Neutrophil (primary cell): ENCODE results near the gene DGKG.

Experiments used
- H3K27ac ChIP-seq: fragments of 200-600 bp; sonication (generic); 2 replicates; pipeline ENCODE4 v1.5.1; 2016; ENCODE audit warnings: mild to moderate bottlenecking, moderate library complexity
- H3K27me3 ChIP-seq: fragments of 200-600 bp; sonication (generic); 2 replicates; pipeline ENCODE4 v1.6.0; 2016; ENCODE audit warnings: mild to moderate bottlenecking
- H3K36me3 ChIP-seq: fragments of 200-600 bp; sonication (generic); 2 replicates; pipeline ENCODE4 v1.5.1; 2017
- H3K4me1 ChIP-seq, 2 experiments: fragments of 200-600 bp in 1 of 2; sonication (generic) in 1 of 2; 1 replicate in 1 of 2; 2 replicates in 1 of 2; pipeline versions ENCODE4 v1.5.1 to v1.6.1; 2013 to 2016; ENCODE audit warnings: low read depth in 1 of 2, low read length in 1 of 2, mild to moderate bottlenecking in 1 of 2, moderate library complexity in 1 of 2; ENCODE audit not compliant: control insufficient read depth in 1 of 2, insufficient read depth in 1 of 2
- H3K4me3 ChIP-seq, 2 experiments: fragments of 200-600 bp in 1 of 2; sonication (generic) in 1 of 2; 1 replicate in 1 of 2; 2 replicates in 1 of 2; pipeline ENCODE4 v1.5.1; 2013 to 2016; ENCODE audit warnings: low read depth in 1 of 2, low read length in 1 of 2, mild to moderate bottlenecking in 1 of 2, moderate library complexity in 1 of 2
- H3K9me3 ChIP-seq: fragments of 200-600 bp; sonication (generic); 2 replicates; pipeline ENCODE4 v1.5.1; 2016
- CTCF ChIP-seq: fragments of 200-600 bp; sonication (generic); IDR thresholded peaks from 2 replicates; pipeline ENCODE4 v1.5.1; 2016; ENCODE audit warnings: antibody characterized with exemption

The DGKG gene

GRCh38 chr3:186166036-186166435 is 196.0 kb downstream of the DGKG start:
- peaks cover 95% of the 10 kb centered on the region for H3K36me3 ChIP-seq
- no peak overlapping the region for H3K27ac ChIP-seq
- no peaks in the 10 kb centered on the region for H3K9me3 ChIP-seq
- no peak for TF ChIP-seq CTCF
- H3K4me1 ChIP-seq = peaks cover 12 to 17% of the 10 kb centered on the region in 2 experiments
- H3K4me3 ChIP-seq = no peak overlapping the region
- no peaks in the 10 kb centered on the region for H3K27me3 ChIP-seq

- Histone ChIP-seq H3K27ac (no peak overlapping the region), H3K4me3 (no peak overlapping the region), H3K4me1 (peaks cover 12 to 17% of the 10 kb centered on the region in 2 experiments), H3K9me3 (no peaks in the 10 kb centered on the region), H3K36me3 (peaks cover 95% of the 10 kb centered on the region), H3K27me3 (no peaks in the 10 kb centered on the region)
- no peak for TF ChIP-seq CTCF
Observed at GRCh38 chr3:186165331-186165730, 196.7 kb downstream of the DGKG start.

- no peak for TF ChIP-seq CTCF
- H3K27ac ChIP-seq = no peak overlapping the region
- no peak overlapping the region for H3K4me3 ChIP-seq
- no peaks in the 10 kb centered on the region for H3K27me3 ChIP-seq
- peaks cover 12 to 17% of the 10 kb centered on the region in 2 experiments for H3K4me1 ChIP-seq
- H3K9me3 ChIP-seq = no peaks in the 10 kb centered on the region
- H3K36me3 ChIP-seq = peaks cover 94% of the 10 kb centered on the region
Observed at GRCh38 chr3:186164696-186165095, 197.3 kb downstream of the DGKG start.

- Histone ChIP-seq H3K9me3 (no peaks in the 10 kb centered on the region), H3K36me3 (peaks cover 74% of the 10 kb centered on the region), H3K4me3 (no peak overlapping the region), H3K4me1 (peaks cover 12 to 17% of the 10 kb centered on the region in 2 experiments), H3K27ac (peak overlapping the region; percentile 60), H3K27me3 (no peaks in the 10 kb centered on the region)
- TF ChIP-seq CTCF = no peak
Observed at GRCh38 chr3:186162221-186162620, 199.8 kb downstream of the DGKG start.

GRCh38 chr3:186160691-186161243 is 201.3 kb downstream of the DGKG start:
- H3K27ac ChIP-seq = no peak overlapping the region
- H3K4me1 ChIP-seq = peaks cover 12 to 17% of the 10 kb centered on the region in 2 experiments
- H3K4me3 ChIP-seq = no peak overlapping the region
- H3K27me3 ChIP-seq = no peaks in the 10 kb centered on the region
- H3K36me3 ChIP-seq = peaks cover 60% of the 10 kb centered on the region
- no peak for TF ChIP-seq CTCF
- no peaks in the 10 kb centered on the region for H3K9me3 ChIP-seq
